Spleen (tissue), 11 donors: ENCODE results near the gene GALNTL6. TPM values are rescaled to one million over a fixed set of nuclear protein-coding genes. Genes with fewer than 3 reads are reported as not detected.

Source experiments
- DNase-seq: peaks from one replicate; pipeline ENCODE4 v3.0.0-alpha.2; 2020
- H3K27ac ChIP-seq, 8 donors: fragments of 200-600 bp; sonication (generic) in 7 of 8; 1 replicate in 4 of 8; 2 replicates in 4 of 8; pipeline versions ENCODE4 v1.5.0 to v1.8.0; 2016 to 2021; ENCODE audit warnings: inconsistent platforms in 4 of 8, mild to moderate bottlenecking in 4 of 8, moderate library complexity in 1 of 8
- H3K27me3 ChIP-seq, 7 donors: fragments of 200-600 bp; sonication (generic) in 6 of 7; replicated peaks in 1 of 7; 1 replicate in 4 of 7; 2 replicates in 3 of 7; pipeline versions ENCODE4 v1.5.0 to v1.8.0; 2016 to 2021; ENCODE audit warnings: inconsistent platforms in 3 of 7, mild to moderate bottlenecking in 1 of 7
- H3K36me3 ChIP-seq, 6 donors: fragments of 200-600 bp; sonication (generic) in 5 of 6; 1 replicate in 4 of 6; 2 replicates in 2 of 6; pipeline versions ENCODE4 v1.5.0 to v1.8.0; 2016 to 2021; ENCODE audit warnings: inconsistent platforms in 2 of 6
- H3K4me1 ChIP-seq, 6 donors: fragments of 200-600 bp; sonication (generic) in 5 of 6; 1 replicate in 3 of 6; 2 replicates in 3 of 6; pipeline versions ENCODE4 v1.5.0 to v1.8.0; 2016 to 2021; ENCODE audit warnings: inconsistent platforms in 3 of 6
- H3K4me3 ChIP-seq, 8 donors: fragments of 200-600 bp; sonication (generic) in 7 of 8; 1 replicate in 4 of 8; 2 replicates in 4 of 8; pipeline versions ENCODE4 v1.5.0 to v1.8.0; 2016 to 2021; ENCODE audit warnings: inconsistent platforms in 4 of 8, mild to moderate bottlenecking in 4 of 8, moderate library complexity in 2 of 8
- H3K9me3 ChIP-seq, 8 donors: fragments of 200-600 bp; sonication (generic) in 7 of 8; 1 replicate in 4 of 8; 2 replicates in 4 of 8; pipeline versions ENCODE4 v1.5.0 to v1.8.0; 2016 to 2021; ENCODE audit warnings: inconsistent platforms in 4 of 8
- POLR2A ChIP-seq, 3 donors: fragments of 450-650 bp; IDR thresholded peaks; one replicate each; pipeline ENCODE4 v1.5.1; 2017; ENCODE audit warnings: antibody characterized with exemption in 3 of 3, mild to moderate bottlenecking in 1 of 3
- POLR2AphosphoS5 ChIP-seq, 3 donors: sonication (generic); formaldehyde crosslinking; IDR thresholded peaks; one replicate each; pipeline ENCODE4 v1.5.1; 2017; ENCODE audit warnings: antibody characterized with exemption in 3 of 3
- WGBS, 5 donors: extraction: QIAGEN DNeasy Blood & Tissue Kit in 3 of 5; methylation state at CpG; one replicate each; pipeline versions ENCODE4 v1.1.5 to v1.1.7; 2013 to 2018; 5-methylcytosine and 5-hydroxymethylcytosine counted together
- intact Hi-C: fragments of 100-400 bp; cut with DNase I; formaldehyde crosslinking; loops from one replicate; pipeline ENCODE4 v1.15.0; 2023; ENCODE audit warnings: low total_unique reads
- polyA plus RNA-seq, 3 donors: library from polyadenylated mRNA; stranded (reverse); fragments of 200-250 nt; gene quantifications; one replicate each; pipeline ENCODE4 v1.2.1, GENCODE V29; 2013
- total RNA-seq, 7 donors: library from RNA; depleted of rRNA in 3 of 7; stranded (reverse); fragments of >200 nt in 3 of 7; fragmentation: NEBNext Ultra II Directional in 4 of 7; extraction: Animal tissue kit (Norgen Biotek cat#: 25700) in 4 of 7; gene quantifications; one replicate each; pipeline versions ENCODE4 v1.1.0 to v1.2.1, GENCODE V29; 2016 to 2021
- TF ChIP-seq, protein P1 (sequence below), 11 experiments: fragments of 200-600 bp in 7 of 11; fragments of 450-650 bp in 4 of 11; sonication (generic) in 4 of 11; IDR thresholded peaks in 8 of 11; conservative IDR thresholded peaks in 3 of 11; 1 replicate in 7 of 11; 2 replicates in 4 of 11; pipeline versions ENCODE4 v1.4.0 to v1.8.0; 2016 to 2021; ENCODE audit warnings: antibody characterized with exemption in 11 of 11, inconsistent platforms in 4 of 11, mild to moderate bottlenecking in 1 of 11
- donor health status: healthy with polysubstance abuse.
- donor health status: DM: no; HTN: no; CAD: no; lungs with moderate emphysema.
- donor health status: DM: no; HTN: no; CAD: no.
- donor health status: Bipolar disorder and iron deficiency.
- donor health status: healthy.
- donor health status: DM: no; HTN: no; CAD: no.
- donor health status: DM: yes; HTN: yes; CAD: no.

Gene GALNTL6
- total and polyA plus RNA-seq, 10 donors, result 3.2 to 12.5 (median 7.1) TPM

DNA sequence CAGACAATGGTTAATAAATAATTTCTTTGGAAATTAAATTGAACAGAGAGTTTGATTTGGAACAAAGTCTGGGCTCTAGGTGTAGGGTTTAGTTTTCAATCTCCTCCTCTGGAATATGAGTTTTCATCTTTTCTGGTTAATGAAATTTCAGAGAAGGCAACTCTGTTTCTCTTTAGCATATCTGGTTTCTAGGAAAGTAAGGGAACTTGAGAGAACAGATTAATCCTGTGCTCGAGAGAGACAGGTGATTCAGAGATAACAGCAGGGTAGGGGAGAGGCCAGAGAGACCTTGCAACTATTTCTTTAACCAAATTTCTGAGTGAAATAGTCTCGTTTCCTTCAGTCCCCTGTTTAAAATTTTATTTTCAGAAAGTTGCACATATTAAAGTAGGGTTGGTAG, 275.4 kb downstream of the GALNTL6 start:
- intact Hi-C loops, result no loop called here
- 52 to 69% (median 62%) methylated on average over 2 of the region's 2 CpGs for WGBS, 5 donors
- peaks cover 0 to 5% (median 0%) of the 10 kb centered on the region in 8 donors for H3K9me3 ChIP-seq
- no peak for DNase-seq
- no peaks in the 10 kb centered on the region for H3K36me3 ChIP-seq
- H3K4me3 ChIP-seq, result no peak overlapping the region
- TF ChIP-seq POLR2AphosphoS5 (IDR thresholded peaks at IDR 0.05) (no peak), POLR2A (IDR thresholded peaks at IDR 0.05) (no peak)
- TF ChIP-seq, protein P1, sequence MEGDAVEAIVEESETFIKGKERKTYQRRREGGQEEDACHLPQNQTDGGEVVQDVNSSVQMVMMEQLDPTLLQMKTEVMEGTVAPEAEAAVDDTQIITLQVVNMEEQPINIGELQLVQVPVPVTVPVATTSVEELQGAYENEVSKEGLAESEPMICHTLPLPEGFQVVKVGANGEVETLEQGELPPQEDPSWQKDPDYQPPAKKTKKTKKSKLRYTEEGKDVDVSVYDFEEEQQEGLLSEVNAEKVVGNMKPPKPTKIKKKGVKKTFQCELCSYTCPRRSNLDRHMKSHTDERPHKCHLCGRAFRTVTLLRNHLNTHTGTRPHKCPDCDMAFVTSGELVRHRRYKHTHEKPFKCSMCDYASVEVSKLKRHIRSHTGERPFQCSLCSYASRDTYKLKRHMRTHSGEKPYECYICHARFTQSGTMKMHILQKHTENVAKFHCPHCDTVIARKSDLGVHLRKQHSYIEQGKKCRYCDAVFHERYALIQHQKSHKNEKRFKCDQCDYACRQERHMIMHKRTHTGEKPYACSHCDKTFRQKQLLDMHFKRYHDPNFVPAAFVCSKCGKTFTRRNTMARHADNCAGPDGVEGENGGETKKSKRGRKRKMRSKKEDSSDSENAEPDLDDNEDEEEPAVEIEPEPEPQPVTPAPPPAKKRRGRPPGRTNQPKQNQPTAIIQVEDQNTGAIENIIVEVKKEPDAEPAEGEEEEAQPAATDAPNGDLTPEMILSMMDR (IDR thresholded peaks at IDR 0.05 in 8 of 11, conservative IDR thresholded peaks at IDR 0.05 in 3 of 11), result no peak
- no peak overlapping the region for H3K27ac ChIP-seq
- no peaks in the 10 kb centered on the region for H3K27me3 ChIP-seq
- no peaks in the 10 kb centered on the region for H3K4me1 ChIP-seq

- TF ChIP-seq POLR2A (IDR thresholded peaks at IDR 0.05), result no peak
- no peak for TF ChIP-seq POLR2AphosphoS5 (IDR thresholded peaks at IDR 0.05)
- TF ChIP-seq, protein P1 (IDR thresholded peaks at IDR 0.05 in 8 of 11, conservative IDR thresholded peaks at IDR 0.05 in 3 of 11), result no peak
- 76 to 90% (median 83%) methylated on average over 4 of the region's 4 CpGs for WGBS, 5 donors
- Histone ChIP-seq H3K27me3 (no peaks in the 10 kb centered on the region), H3K9me3 (peaks cover 0 to under 1% (median 0%) of the 10 kb centered on the region in 8 donors), H3K36me3 (no peaks in the 10 kb centered on the region), H3K4me3 (no peak overlapping the region), H3K27ac (no peak overlapping the region), H3K4me1 (no peaks in the 10 kb centered on the region)
- intact Hi-C loops, result no loop called here
- DNase-seq, result no peak
Measured at GRCh38 chr4:172095161-172095560, 282.0 kb downstream of the GALNTL6 start.

DNA sequence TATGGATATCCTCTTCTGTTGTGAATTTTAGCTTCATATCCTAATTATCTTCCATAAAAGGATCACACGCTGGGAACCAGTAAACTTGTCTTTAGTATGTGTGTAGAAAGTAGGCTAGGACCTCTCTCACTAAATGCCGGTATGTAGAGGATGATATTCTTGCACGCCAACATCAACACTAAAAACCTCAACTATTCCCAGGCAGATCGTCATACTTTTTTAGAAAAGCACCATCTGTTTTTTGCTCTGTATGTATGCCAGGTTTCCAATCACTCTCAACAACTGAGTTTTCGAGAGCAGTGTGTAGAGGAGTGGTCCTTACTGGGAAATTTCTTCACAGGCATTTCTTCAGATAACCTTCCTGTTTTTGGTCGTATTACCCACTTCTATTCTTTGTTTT, 283.6 kb downstream of the GALNTL6 start:
- intact Hi-C loops, result no loop called here
- H3K27ac ChIP-seq, result no peak overlapping the region
- WGBS, 5 donors, result 61 to 82% (median 77%) methylated on average over 6 of the region's 6 CpGs

DNA sequence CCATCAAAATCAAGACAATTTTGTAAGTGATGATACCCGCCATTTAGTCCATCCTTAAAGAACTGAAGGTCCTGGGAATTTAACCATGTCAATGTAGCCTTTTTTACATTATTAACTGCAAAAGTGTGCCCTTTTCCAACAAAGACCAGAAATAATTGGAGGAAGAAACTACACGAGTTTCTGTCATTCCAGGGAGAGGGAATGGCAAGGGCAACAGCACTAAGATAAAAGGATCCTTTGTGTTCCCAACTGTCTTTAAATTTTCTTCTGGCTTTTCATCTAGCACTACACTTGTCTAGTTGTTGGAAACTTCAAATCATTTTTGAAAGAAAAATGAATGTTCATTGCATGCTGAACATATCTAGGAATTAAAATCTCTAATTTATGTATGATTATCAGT, 286.2 kb downstream of the GALNTL6 start:
- Histone ChIP-seq H3K4me3 (no peak overlapping the region), H3K36me3 (no peaks in the 10 kb centered on the region), H3K27me3 (no peaks in the 10 kb centered on the region), H3K9me3 (no peaks in the 10 kb centered on the region), H3K27ac (no peak overlapping the region), H3K4me1 (no peaks in the 10 kb centered on the region)
- TF ChIP-seq, protein P1 (IDR thresholded peaks at IDR 0.05 in 8 of 11, conservative IDR thresholded peaks at IDR 0.05 in 3 of 11), result no peak
- TF ChIP-seq POLR2A (IDR thresholded peaks at IDR 0.05) (no peak), POLR2AphosphoS5 (IDR thresholded peaks at IDR 0.05) (no peak)
- WGBS, 5 donors, result 81 to 90% (median 84%) methylated on average over 2 of the region's 2 CpGs
- intact Hi-C loops, result no loop called here
- no peak for DNase-seq

More for the DNA sequence above, 283.6 kb downstream of the GALNTL6 start:
- Histone ChIP-seq H3K9me3 (no peaks in the 10 kb centered on the region), H3K36me3 (no peaks in the 10 kb centered on the region), H3K4me3 (no peak overlapping the region), H3K27me3 (no peaks in the 10 kb centered on the region), H3K4me1 (no peaks in the 10 kb centered on the region)
- no peak for DNase-seq
- TF ChIP-seq POLR2AphosphoS5 (IDR thresholded peaks at IDR 0.05) (no peak), POLR2A (IDR thresholded peaks at IDR 0.05) (no peak)
- TF ChIP-seq, protein P1 (IDR thresholded peaks at IDR 0.05 in 8 of 11, conservative IDR thresholded peaks at IDR 0.05 in 3 of 11), result no peak
